Measurements from ENCODE around the gene ARHGEF28.

The ARHGEF28 gene

DNA sequence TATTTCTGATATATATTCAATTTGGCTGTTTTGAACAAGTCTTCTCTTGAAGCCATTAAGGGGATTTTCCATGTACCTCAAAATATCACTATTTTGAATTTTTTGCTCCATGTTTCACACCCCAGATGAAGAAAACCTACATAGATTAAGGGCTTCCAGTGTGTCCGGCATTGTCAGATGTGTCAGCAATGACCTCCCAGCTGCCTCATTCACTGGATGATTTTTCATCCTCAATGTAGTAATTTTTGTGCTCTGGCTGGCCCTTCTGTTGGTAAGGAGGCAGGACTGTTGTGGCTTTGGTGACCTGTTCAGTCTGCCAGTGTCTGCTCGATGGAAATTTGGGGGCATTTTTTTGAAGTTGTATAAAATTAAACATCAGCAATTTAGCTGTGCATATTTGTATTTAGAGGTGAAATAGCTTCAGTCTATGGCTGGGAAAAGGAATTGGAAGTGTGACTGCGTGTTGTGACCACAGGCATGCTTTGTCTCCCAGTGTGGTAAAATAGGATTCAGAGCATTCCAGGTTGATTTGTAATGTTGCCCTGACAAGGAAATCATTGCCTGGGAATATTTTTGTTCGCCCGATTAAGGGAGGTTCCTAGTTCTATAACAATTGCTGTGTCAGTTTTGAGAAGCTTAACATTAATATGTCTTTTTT is 312.4 kb downstream of the ARHGEF28 start:
- DNase-seq (ENCODE audit: low read depth in 3 of 3): no peak

DNA sequence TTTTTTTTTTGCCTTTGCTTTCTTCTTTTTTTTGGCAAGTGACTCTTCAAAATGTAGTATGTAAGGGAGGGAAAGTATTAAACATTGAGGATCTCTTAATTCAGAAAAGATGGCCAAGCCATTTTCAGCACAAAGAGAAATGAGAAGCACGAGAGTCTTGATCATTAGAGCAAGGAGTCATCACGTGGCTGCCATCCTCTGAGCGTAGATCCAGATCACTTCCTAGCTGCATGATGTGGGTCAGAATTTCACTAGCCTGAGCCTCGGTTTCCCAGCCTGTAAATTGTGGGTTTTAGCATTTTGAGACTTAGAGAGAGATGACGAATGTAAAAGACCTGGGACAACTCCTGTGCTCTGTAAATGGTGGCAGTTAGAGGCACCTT is 312.9 kb downstream of the ARHGEF28 start:
- no peak for DNase-seq (ENCODE audit: low read depth in 3 of 3)

GRCh38 chr5:73939557-73939956 is 313.6 kb downstream of the ARHGEF28 start:
- DNase-seq (ENCODE audit: low read depth in 3 of 3): no peak

DNA sequence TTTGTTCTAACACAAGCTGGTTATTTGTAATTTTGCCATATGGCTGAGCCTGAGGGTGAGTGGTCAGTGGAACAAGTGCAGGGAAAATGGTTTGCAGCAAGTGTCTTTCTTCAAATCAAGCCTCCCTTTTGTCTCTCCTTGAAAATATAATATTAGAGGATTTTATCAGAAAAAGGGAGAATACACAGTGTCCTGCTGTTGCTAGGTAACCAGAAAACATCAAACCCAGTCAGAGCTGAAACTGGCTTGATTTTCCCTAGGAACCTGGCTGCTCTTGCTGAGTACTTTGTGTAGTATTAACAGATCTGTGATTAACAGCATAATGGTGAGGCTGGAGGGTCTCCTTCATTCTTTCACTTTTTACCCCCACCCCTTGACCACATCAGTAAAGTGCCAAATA is 314.0 kb downstream of the ARHGEF28 start:
- no peak for DNase-seq (ENCODE audit: low read depth in 3 of 3)

DNA sequence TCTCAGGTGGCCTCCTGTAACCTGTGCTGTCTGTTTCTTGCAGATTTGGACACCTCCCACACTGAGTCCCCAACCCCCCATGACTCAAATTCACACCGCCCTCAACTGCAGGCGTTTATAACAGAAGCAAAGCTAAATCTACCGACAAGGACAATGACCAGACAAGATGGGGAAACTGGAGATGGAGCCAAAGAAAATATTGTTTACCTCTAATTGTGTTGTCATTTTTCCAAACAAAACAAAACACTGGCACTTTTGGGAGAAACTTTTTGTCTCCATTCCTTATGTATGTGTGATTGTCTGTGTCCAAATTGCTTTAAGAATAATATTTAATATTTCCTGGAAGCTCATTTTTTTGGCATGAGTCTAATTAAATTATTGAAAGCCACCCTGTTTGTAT is 314.8 kb downstream of the ARHGEF28 start:
- no peak for DNase-seq (ENCODE audit: low read depth in 3 of 3)

DNA sequence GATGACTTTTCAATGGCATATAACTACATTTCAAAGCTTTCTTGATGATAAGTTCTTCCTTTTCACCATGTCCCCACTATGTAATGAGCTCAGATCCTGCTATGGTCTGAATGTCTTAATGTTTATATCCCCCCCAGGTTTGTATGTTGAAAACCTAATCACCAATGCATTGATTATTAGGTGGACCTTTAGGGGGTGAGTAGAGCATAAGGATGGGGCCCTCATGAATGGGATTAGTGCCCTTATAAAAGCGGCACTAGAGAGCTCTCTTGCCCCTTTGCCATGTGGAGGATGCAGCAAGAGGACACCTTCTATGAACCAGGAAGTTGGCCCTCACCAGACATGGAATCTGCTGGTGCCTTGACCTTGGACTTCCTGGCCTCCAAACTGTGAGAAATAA is 316.8 kb downstream of the ARHGEF28 start:
- no peak for DNase-seq (ENCODE audit: low read depth in 3 of 3)

GRCh38 chr5:73943397-73943796 is 317.4 kb downstream of the ARHGEF28 start:
- no peak for DNase-seq (ENCODE audit: low read depth in 3 of 3)

DNA sequence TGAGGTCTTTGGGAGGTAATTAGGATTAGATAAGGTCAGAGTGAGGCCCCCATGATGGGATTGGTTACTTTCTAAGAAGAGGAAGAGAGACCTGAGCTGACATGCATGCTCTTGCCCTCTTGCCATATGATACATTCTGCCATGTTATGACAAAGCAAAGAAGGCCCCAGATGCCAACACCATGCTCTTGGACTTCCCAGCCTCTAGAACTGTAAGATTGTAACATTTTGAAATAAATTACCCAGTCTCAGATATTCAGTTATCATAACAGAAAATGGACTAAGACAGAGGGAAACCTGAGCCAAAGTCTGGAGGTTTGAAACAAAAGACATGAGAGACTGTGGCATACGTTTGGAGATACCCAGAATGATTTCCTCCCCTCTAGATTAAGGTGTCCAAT is 318.6 kb downstream of the ARHGEF28 start:
- no peak for DNase-seq (ENCODE audit: low read depth in 3 of 3)

- no peak for DNase-seq (ENCODE audit: low read depth in 3 of 3)
Observed at GRCh38 chr5:73945505-73945904, 319.5 kb downstream of the ARHGEF28 start.

DNA sequence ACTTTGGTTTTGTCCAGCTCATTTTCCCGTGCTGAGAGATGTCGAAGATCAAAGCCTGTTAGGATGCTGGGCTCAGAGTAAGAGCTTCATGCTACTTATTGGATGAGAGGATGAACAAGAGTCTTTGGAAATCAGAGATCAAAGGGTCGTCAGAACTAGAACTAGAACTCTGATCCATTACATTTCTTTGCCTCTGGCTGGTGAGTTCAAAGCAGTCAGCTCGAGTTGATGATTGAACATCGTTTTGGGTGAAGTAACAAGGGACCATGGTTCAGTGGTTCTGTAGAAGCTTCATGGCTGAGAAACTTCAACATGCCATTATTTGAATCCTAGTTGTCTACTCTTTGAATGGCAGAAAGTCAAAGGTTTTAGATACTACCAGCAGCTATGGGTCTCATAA is 320.3 kb downstream of the ARHGEF28 start:
- no peak for DNase-seq (ENCODE audit: low read depth in 3 of 3)

- DNase-seq (ENCODE audit: low read depth in 3 of 3): no peak
Observed at GRCh38 chr5:73946919-73947602, 321.1 kb downstream of the ARHGEF28 start.

- DNase-seq (ENCODE audit: low read depth in 3 of 3): no peak
Observed at GRCh38 chr5:73947906-73948640, 322.1 kb downstream of the ARHGEF28 start.

- DNase-seq (ENCODE audit: low read depth in 3 of 3): no peak
Observed at GRCh38 chr5:73948720-73949119, 322.7 kb downstream of the ARHGEF28 start.

GRCh38 chr5:73950441-73950873 is 324.5 kb downstream of the ARHGEF28 start:
- no peak for DNase-seq (ENCODE audit: low read depth in 3 of 3)

- no peak for DNase-seq (ENCODE audit: low read depth in 3 of 3)
Observed at GRCh38 chr5:73950912-73951430, 325.0 kb downstream of the ARHGEF28 start.

- DNase-seq (ENCODE audit: low read depth in 3 of 3): no peak
Observed at GRCh38 chr5:73952872-73953271, 326.9 kb downstream of the ARHGEF28 start.

DNA sequence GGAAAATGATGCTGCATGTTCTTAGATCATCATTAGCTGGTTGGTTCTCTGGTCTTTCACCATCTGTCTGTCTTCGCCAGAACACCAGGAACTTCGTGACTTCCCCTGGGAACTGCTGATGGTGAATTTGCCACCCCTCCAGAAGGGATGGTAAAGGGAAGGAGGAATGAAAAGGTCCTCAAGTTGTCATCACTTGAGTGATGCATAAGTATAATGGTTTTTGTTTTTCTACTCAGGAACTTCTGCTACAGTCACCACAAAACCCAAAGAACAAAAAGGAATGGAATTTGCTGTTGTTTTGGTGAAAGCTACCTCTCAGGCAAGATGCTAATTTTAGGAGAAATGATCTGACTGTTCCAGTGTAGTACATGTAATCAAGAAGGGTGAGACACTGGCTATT is 328.4 kb downstream of the ARHGEF28 start:
- no peak for DNase-seq (ENCODE audit: low read depth in 3 of 3)

DNA sequence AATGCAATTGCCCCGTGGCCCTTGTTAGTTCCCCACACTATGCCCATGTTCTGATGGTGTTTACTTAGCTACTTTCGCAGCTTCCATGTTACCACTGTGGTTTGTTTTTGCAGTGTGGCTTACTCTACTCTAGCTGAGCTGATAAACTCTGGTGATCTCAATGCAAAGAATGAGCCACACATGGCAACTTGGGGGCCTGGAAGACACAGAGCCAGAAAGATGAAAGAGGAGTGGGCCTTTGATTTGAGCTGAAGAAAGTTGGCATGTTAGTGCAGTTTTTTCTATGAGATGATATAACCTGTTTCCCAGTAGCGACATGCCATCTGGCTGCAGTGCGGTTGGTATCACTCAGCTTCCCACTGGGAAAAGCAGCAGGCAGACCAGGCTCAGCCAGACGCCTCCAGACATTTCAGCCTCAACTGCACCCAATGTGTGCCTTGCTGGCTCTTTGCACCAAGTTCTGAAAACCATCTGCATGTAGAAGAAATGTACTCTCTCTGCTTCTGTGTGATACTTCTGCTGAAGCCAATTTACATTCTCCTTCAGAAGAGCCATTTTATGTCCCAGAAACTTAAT is 329.4 kb downstream of the ARHGEF28 start:
- DNase-seq (ENCODE audit: low read depth in 3 of 3): no peak

DNA sequence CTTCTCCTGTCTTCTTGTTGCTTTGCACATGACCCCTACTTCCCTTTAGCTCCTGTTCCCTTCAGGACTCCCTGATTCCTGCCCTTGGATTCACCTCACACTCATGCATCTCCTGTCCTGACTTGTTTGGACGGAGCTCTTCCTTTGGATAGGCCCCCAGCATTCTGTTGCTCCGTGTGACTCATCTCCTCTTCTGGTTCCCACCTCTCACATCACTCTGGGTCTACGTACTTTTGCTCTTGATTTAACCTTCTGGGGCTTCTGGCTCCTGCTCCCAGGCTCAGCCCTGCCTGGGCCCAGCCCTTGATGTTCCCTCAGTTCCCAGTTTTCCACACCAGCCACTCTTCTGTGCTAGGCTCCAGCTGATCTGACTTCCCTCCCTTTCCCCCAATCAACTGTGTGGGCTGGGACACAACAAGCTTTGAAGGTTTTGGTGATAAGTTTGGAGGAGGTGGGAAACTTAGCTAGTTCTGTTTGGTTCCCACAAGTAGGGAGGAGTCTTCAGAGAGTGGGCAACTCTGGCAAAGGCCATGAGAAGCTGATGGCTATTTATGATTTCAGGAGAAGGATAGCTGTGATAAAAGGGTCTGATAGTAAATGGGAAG is 331.5 kb downstream of the ARHGEF28 start:
- no peak for DNase-seq (ENCODE audit: low read depth in 3 of 3)

DNA sequence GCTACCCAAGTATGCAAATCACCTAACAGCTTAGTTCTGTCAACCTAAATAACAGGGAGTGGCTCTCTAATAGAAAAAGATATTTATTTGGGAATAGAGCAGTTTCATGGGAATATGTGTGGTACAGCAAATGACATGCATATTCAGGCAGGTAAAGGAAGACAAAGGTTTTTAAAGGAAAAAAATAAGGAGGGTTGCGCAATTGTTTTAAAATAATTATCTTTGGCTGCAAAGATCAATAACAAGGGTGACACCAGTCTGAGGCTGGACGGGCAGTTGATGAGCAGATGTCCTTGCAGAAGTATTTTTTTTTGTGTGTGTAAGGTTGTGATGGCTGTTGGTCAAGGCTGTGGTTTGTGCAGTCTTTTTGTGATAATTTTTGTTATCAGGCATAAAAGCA is 332.0 kb downstream of the ARHGEF28 start:
- no peak for DNase-seq (ENCODE audit: low read depth in 3 of 3)

GRCh38 chr5:73960023-73960422 is 334.0 kb downstream of the ARHGEF28 start:
- no peak for DNase-seq (ENCODE audit: low read depth in 3 of 3)

- DNase-seq (ENCODE audit: low read depth in 3 of 3): no peak
Observed at GRCh38 chr5:73960426-73960825, 334.4 kb downstream of the ARHGEF28 start.

Data from stimulated activated CD4-positive, alpha-beta T cell treated with anti-CD3 and anti-CD28 coated beads, TNF-alpha, amount 100 ng/mL, for 4 hours (primary cell).